ENCODE data around the gene FGFR3. TPM values are rescaled to one million over a fixed set of nuclear protein-coding genes. Genes with fewer than 3 reads are reported as not detected.

Gene FGFR3
- total RNA-seq, 4 donors from 2014 or later: 438 to 805 (median 489) TPM

- TF ChIP-seq, protein P1, sequence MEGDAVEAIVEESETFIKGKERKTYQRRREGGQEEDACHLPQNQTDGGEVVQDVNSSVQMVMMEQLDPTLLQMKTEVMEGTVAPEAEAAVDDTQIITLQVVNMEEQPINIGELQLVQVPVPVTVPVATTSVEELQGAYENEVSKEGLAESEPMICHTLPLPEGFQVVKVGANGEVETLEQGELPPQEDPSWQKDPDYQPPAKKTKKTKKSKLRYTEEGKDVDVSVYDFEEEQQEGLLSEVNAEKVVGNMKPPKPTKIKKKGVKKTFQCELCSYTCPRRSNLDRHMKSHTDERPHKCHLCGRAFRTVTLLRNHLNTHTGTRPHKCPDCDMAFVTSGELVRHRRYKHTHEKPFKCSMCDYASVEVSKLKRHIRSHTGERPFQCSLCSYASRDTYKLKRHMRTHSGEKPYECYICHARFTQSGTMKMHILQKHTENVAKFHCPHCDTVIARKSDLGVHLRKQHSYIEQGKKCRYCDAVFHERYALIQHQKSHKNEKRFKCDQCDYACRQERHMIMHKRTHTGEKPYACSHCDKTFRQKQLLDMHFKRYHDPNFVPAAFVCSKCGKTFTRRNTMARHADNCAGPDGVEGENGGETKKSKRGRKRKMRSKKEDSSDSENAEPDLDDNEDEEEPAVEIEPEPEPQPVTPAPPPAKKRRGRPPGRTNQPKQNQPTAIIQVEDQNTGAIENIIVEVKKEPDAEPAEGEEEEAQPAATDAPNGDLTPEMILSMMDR (IDR thresholded peaks at IDR 0.05): no peak
- no peak for TF ChIP-seq POLR2A (IDR thresholded peaks at IDR 0.05)
- peak; percentile 58 to 93 for DNase-seq (ENCODE audit: low spot score in 2 of 2)
- no peak overlapping the region for H3K4me3 ChIP-seq (ENCODE audit: low read depth, poor library complexity, severe bottlenecking)
- intact Hi-C loops (cut with DNase I; ENCODE audit: low total_unique reads): loop anchor here (10.0 kb wide), 1 partner anchor 103 kb away; no protein-coding TSS in a partner anchor
- WGBS, 2 donors: 32 to 49% methylated on average over 12 to 19 of the region's 22 CpGs
Observed at GRCh38 chr4:1802151-1802715, 9.1 kb downstream of the FGFR3 start.

GRCh38 chr4:1802720-1803522 lies 9.8 kb downstream of the FGFR3 start:
- WGBS, 2 donors: 75 to 78% methylated on average over 13 to 69 of the region's 71 CpGs
- TF ChIP-seq POLR2A (IDR thresholded peaks at IDR 0.05): no peak
- TF ChIP-seq, protein P1 (IDR thresholded peaks at IDR 0.05): no peak
- DNase-seq (ENCODE audit: low spot score in 2 of 2): no peak
- H3K4me3 ChIP-seq (ENCODE audit: low read depth, poor library complexity, severe bottlenecking): no peak overlapping the region
- intact Hi-C loops (cut with DNase I; ENCODE audit: low total_unique reads): loop anchor here (10.0 kb wide), 1 partner anchor 102 kb away; no protein-coding TSS in a partner anchor

DNA sequence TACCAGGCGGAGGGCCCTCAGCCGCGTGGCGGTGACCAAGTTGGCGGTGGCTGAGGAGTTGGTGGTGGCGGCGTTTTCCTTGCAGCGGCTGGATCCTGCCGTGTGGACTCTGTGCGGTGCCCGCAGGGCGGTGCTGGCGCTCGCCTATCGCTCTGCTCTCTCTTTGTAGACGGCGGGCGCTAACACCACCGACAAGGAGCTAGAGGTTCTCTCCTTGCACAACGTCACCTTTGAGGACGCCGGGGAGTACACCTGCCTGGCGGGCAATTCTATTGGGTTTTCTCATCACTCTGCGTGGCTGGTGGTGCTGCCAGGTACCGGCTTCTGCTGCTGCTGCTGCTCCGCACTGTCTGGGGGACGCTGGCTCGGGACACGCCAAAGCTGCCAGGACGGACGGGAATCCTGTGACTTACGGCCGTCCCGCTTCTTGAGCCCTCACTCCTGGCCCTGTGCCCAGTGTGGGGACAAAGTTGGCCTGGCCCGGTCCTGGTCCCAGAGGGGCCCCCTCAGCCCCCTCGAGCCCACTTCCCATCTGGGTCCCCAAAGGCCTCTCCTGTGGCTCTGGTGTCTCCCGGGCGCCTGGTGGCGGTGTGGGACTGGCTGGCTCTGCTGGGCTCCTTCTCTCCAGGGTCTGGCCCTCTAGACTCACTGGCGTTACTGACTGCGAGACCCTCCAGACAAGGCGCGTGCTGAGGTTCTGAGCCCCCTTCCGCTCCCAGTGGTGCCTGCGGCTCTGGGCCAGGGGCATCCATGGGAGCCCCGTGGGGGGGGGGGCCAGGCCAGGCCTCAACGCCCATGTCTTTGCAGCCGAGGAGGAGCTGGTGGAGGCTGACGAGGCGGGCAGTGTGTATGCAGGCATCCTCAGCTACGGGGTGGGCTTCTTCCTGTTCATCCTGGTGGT lies 10.7 kb downstream of the FGFR3 start:
- no peak for TF ChIP-seq POLR2A (IDR thresholded peaks at IDR 0.05)
- TF ChIP-seq, protein P1 (IDR thresholded peaks at IDR 0.05): no peak
- intact Hi-C loops (cut with DNase I; ENCODE audit: low total_unique reads): loop anchor here (10.0 kb wide), 1 partner anchor 101 kb away; no protein-coding TSS in a partner anchor
- no peak for DNase-seq (ENCODE audit: low spot score in 2 of 2)
- WGBS, 2 donors: 75 to 80% methylated on average over 39 to 45 of the region's 51 CpGs
- no peak overlapping the region for H3K4me3 ChIP-seq (ENCODE audit: low read depth, poor library complexity, severe bottlenecking)

DNA sequence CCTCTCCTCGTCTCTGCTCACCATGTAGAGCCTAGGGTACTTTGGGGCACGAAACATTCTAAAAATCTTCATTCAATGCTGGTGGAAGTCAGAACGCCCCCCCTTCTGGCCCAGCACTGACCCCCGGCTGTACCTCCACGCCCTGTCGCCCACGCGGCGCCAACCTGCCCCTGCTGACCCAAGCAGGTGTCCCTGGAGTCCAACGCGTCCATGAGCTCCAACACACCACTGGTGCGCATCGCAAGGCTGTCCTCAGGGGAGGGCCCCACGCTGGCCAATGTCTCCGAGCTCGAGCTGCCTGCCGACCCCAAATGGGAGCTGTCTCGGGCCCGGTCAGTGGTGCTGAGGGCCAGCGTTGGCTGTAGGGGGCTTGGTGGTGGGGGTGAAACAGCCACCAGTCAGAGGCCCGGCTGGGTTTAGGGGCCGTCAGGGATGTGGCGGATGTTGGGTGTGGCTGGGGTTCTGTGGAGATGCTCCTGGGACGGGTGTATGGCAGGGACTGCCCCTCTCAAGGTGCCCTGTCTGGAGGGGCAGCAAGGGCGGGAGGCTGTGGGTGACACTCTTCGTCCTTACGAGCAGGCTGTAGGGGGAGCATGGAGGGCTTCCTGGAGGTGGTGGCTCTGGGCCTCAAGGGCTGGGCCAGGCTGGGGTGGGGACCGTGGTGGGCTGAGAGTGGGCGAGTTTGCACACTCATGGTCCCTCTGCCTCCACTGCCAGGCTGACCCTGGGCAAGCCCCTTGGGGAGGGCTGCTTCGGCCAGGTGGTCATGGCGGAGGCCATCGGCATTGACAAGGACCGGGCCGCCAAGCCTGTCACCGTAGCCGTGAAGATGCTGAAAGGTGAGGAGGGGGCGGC lies 11.8 kb downstream of the FGFR3 start:
- WGBS, 2 donors: 82 to 83% methylated on average over 32 to 35 of the region's 37 CpGs
- intact Hi-C loops (cut with DNase I; ENCODE audit: low total_unique reads): loop anchor here (10.0 kb wide), 1 partner anchor 100 kb away; no protein-coding TSS in a partner anchor
- no peak overlapping the region for H3K4me3 ChIP-seq (ENCODE audit: low read depth, poor library complexity, severe bottlenecking)
- no peak for DNase-seq (ENCODE audit: low spot score in 2 of 2)
- TF ChIP-seq POLR2A (IDR thresholded peaks at IDR 0.05): no peak
- TF ChIP-seq, protein P1 (IDR thresholded peaks at IDR 0.05): no peak
